Nephron (organoid): Measurements from ENCODE around the gene CACTIN.

ENCODE experiments used
- H3K27ac Mint-ChIP-seq, 3 experiments: 2 replicates each; pipeline ENCODE4 v1.8.0; 2020; ENCODE audit warnings: mixed read lengths in 3 of 3, mild to moderate bottlenecking in 2 of 3, moderate library complexity in 1 of 3
- H3K27me3 Mint-ChIP-seq: 2 replicates; pipeline ENCODE4 v1.8.0; 2021; ENCODE audit warnings: low read depth, mild to moderate bottlenecking, moderate library complexity, mixed read lengths
- H3K36me3 Mint-ChIP-seq: 2 replicates; pipeline ENCODE4 v1.8.0; 2020; ENCODE audit warnings: low read depth, mixed read lengths
- H3K4me1 Mint-ChIP-seq: 2 replicates; pipeline ENCODE4 v1.8.0; 2020; ENCODE audit warnings: mixed read lengths
- H3K4me3 Mint-ChIP-seq, 3 experiments: 2 replicates each; pipeline ENCODE4 v1.8.0; 2020; ENCODE audit warnings: mild to moderate bottlenecking in 3 of 3, mixed read lengths in 3 of 3, moderate library complexity in 2 of 3
- H3K9me3 Mint-ChIP-seq: 2 replicates; pipeline ENCODE4 v1.8.0; 2020; ENCODE audit warnings: mixed read lengths
- TF ChIP-seq, protein P1 (sequence below), 3 experiments: fragments of 200-600 bp; sonication (generic); IDR thresholded peaks; one replicate each; pipeline ENCODE4 v1.5.0; 2021; ENCODE audit warnings: antibody characterized with exemption in 3 of 3; ENCODE audit not compliant: unreplicated experiment in 3 of 3

The CACTIN gene

GRCh38 chr19:3604987-3605343 is 21.6 kb downstream of the CACTIN start:
- peaks cover 13% of the 10 kb centered on the region for H3K27me3 Mint-ChIP-seq
- no peaks in the 10 kb centered on the region for H3K9me3 Mint-ChIP-seq
- no peak overlapping the region for H3K27ac Mint-ChIP-seq
- H3K4me1 Mint-ChIP-seq = peaks cover 8% of the 10 kb centered on the region
- no peak overlapping the region for H3K4me3 Mint-ChIP-seq
- TF ChIP-seq, protein P1, sequence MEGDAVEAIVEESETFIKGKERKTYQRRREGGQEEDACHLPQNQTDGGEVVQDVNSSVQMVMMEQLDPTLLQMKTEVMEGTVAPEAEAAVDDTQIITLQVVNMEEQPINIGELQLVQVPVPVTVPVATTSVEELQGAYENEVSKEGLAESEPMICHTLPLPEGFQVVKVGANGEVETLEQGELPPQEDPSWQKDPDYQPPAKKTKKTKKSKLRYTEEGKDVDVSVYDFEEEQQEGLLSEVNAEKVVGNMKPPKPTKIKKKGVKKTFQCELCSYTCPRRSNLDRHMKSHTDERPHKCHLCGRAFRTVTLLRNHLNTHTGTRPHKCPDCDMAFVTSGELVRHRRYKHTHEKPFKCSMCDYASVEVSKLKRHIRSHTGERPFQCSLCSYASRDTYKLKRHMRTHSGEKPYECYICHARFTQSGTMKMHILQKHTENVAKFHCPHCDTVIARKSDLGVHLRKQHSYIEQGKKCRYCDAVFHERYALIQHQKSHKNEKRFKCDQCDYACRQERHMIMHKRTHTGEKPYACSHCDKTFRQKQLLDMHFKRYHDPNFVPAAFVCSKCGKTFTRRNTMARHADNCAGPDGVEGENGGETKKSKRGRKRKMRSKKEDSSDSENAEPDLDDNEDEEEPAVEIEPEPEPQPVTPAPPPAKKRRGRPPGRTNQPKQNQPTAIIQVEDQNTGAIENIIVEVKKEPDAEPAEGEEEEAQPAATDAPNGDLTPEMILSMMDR (IDR thresholded peaks at IDR 0.05; ENCODE audit: unreplicated experiment in 3 of 3) = no peak
- H3K36me3 Mint-ChIP-seq = no peaks in the 10 kb centered on the region

GRCh38 chr19:3604227-3604986 is 22.2 kb downstream of the CACTIN start:
- Mint-ChIP-seq H3K4me1 (peaks cover 8% of the 10 kb centered on the region), H3K27ac (no peak overlapping the region), H3K9me3 (no peaks in the 10 kb centered on the region), H3K27me3 (peaks cover 13% of the 10 kb centered on the region), H3K36me3 (no peaks in the 10 kb centered on the region), H3K4me3 (no peak overlapping the region)
- TF ChIP-seq, protein P1 (IDR thresholded peaks at IDR 0.05; ENCODE audit: unreplicated experiment in 3 of 3) = no peak

DNA sequence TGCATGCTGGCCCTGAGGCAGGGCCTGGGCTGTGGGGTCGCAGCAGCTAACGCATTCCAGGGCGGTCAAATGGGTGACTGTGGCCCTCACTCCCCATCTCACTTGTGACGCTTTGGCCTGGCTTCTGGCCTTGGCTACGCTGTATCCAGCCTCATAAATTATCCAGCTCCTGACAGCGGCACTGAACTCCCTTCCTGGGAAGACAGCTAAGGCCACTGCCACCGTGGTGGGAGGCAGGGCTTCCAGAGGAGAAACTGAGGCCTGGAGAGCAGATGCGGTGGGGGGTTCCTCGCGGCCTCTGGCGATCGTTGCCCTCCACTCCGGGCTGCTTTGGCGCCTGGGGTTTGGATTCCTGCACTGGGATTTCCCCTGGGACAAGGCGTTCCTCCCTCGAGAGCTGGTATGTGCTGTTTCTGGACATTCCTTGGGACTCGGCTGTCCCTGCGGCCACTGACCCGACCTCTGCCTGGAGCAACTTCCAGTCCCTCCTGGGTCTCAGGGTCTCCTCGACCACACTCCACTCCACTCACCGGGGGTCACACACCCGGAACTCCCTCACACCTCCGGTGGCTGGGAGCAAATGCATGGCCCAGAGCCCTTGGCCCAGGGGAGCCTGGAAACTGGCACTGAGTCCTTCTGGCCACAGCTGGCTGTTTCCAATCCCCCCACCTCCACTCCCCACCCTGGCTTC is 23.3 kb downstream of the CACTIN start:
- peak overlapping the region in 1 of 3 experiments; percentile 91 for H3K27ac Mint-ChIP-seq

GRCh38 chr19:3601021-3601420 is 25.6 kb downstream of the CACTIN start:
- Mint-ChIP-seq H3K4me3 (no peak overlapping the region), H3K27ac (no peak overlapping the region), H3K4me1 (no peaks in the 10 kb centered on the region), H3K27me3 (peaks cover 11% of the 10 kb centered on the region), H3K9me3 (no peaks in the 10 kb centered on the region), H3K36me3 (no peaks in the 10 kb centered on the region)
- TF ChIP-seq, protein P1 (IDR thresholded peaks at IDR 0.05; ENCODE audit: unreplicated experiment in 3 of 3) = no peak

More for the DNA sequence above, 23.3 kb downstream of the CACTIN start:
- Mint-ChIP-seq H3K27me3 (peaks cover 13% of the 10 kb centered on the region), H3K9me3 (no peaks in the 10 kb centered on the region), H3K4me3 (no peak overlapping the region), H3K36me3 (no peaks in the 10 kb centered on the region), H3K4me1 (peaks cover 7% of the 10 kb centered on the region)
- TF ChIP-seq, protein P1 (IDR thresholded peaks at IDR 0.05; ENCODE audit: unreplicated experiment in 3 of 3) = no peak

- Mint-ChIP-seq H3K36me3 (no peaks in the 10 kb centered on the region), H3K4me3 (no peak overlapping the region), H3K27ac (no peak overlapping the region)
These were observed 26.8 kb downstream of the CACTIN start for GRCh38 chr19:3599776-3600187.

More at GRCh38 chr19:3599776-3600187, 26.8 kb downstream of the CACTIN start:
- H3K4me1 Mint-ChIP-seq = no peaks in the 10 kb centered on the region
- H3K27me3 Mint-ChIP-seq = peaks cover 11% of the 10 kb centered on the region
- TF ChIP-seq, protein P1 (IDR thresholded peaks at IDR 0.05; ENCODE audit: unreplicated experiment in 3 of 3) = no peak
- H3K9me3 Mint-ChIP-seq = no peaks in the 10 kb centered on the region
